AG10803 (cell line): ENCODE results near the gene SLC8A1.

Experiments
- DNase-seq: peaks from one replicate; pipeline ENCODE4 v3.0.0; 2010; ENCODE audit warnings: low read depth
- H3K4me3 ChIP-seq: 2 replicates; pipeline ENCODE4 v1.5.1; 2011; ENCODE audit warnings: mild to moderate bottlenecking, low read length, control low read depth
- TF ChIP-seq, protein P1 (sequence below): conservative IDR thresholded peaks from 2 replicates; pipeline ENCODE4 v1.5.1; 2011; ENCODE audit warnings: mild to moderate bottlenecking, low read length, control low read depth, inconsistent platforms

SLC8A1 gene

DNA sequence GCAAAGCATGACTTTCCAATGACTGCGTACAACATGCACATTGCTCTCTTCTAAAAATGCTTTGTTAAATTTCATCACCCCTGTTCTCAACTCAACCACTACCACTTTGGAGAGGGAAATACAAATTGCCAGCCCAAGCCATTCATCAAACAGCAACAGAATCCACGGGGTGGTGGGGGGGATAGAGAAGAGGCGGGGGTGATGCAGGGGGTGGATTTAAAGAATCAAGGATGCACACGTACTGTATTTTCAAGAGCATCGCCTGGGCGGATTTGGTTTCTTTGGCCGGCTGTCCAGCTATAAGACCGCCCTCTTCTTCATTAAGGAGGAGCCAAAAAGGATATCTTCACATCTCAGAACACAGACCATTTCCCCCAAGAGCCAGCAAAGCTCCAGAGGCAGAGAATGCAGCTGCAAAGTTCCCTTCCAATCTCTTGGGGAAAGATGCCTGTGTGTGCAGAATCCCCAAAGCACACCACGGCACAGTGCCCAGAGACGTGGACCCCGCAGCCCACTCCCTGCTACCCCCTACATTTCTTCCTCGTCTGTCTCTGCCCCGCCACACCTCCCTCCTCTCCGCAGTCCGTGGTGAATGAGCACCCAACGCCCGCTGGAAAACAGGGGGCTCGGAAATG is 977 bp downstream of the SLC8A1 start:
- peak; percentile 82 for DNase-seq
- TF ChIP-seq, protein P1, sequence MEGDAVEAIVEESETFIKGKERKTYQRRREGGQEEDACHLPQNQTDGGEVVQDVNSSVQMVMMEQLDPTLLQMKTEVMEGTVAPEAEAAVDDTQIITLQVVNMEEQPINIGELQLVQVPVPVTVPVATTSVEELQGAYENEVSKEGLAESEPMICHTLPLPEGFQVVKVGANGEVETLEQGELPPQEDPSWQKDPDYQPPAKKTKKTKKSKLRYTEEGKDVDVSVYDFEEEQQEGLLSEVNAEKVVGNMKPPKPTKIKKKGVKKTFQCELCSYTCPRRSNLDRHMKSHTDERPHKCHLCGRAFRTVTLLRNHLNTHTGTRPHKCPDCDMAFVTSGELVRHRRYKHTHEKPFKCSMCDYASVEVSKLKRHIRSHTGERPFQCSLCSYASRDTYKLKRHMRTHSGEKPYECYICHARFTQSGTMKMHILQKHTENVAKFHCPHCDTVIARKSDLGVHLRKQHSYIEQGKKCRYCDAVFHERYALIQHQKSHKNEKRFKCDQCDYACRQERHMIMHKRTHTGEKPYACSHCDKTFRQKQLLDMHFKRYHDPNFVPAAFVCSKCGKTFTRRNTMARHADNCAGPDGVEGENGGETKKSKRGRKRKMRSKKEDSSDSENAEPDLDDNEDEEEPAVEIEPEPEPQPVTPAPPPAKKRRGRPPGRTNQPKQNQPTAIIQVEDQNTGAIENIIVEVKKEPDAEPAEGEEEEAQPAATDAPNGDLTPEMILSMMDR: no peak; the same call in 1 of the 2 replicates
- H3K4me3 ChIP-seq: peak overlapping the region; percentile 86

DNA sequence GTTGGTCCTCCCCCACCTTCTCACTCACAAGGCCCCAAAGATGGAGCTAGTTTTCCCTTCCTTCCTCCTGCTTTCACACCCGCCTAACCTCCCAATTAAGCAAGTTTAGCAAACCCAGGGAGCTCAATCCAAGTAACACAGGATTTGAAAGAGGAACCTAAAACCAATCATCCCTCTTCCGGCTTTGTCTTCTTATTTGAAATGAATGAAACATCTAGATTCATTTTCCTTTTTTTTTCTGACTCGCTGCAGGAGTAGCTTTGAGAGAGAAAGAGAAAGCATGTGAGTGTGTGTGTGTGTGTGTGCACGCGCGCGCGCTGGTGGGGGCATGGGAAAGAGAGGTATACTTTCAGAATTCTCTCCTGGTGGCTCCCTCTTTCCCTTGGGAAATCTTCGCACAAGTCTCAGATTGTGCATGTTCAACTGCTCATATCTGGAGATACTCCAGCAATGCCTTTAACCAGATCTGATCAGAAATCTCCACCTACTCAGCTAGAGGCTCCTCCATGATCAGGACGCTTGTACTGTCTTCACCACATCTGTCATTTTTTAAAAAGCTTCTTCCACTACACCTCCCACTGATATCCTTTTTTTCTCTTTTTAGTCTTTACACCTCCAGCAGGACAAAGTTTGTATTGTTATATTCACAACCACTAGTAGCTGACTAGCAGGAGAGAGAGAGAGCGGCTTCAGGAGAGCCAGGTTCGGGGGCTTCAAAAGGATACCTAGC is 1.7 kb downstream of the SLC8A1 start:
- peak overlapping the region; percentile 86 for H3K4me3 ChIP-seq
- TF ChIP-seq, protein P1: peak; percentile 32
- DNase-seq: peak; percentile 61

DNA sequence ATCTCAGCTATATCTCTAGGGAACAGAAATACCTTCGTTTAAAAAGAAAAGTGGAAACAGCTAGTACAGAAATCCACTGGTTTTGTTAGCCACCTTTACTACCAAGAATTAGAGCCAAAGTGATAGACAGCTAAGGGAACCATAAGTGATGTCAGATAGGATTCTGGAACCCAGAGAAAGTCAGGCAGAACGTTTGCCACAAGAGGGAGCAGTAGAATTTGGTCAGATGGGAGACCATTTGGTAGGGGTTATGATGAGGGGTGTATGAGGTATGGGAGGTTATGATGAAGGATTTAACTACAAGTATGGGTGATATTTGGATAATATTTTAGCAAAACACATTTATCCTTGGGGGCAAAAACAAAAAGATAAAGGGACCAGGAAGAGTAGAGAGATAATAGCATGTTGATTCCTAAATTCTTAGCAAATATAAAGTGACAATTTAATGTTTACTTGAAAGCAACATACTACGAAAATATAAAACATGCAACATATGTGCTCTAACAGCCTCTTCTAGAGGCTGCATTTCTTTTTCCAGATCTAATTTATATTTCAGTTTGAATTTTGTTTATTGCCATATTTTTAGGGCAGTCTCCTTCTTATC is 3.3 kb downstream of the SLC8A1 start:
- TF ChIP-seq, protein P1: peak; percentile 74
- H3K4me3 ChIP-seq: no peak overlapping the region
- DNase-seq: peak; percentile 42

DNA sequence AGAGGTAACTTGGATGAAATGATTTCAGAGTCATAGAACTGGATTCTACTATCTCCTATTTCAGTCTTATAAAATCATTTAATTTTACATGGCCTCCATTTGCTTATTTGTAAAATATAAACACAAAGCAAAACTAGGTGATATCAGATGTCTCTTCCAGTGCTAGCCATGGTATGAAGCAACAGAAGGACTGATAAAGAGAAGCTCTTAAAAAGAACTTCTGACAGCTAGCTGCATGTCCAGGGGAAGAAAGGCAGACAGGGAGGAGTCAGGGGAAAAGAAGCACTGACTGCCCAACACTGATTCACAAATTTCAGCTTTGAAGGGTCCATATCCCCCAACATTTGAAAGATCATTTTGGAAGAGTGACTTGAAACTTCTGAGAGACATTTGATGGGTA is 6.4 kb downstream of the SLC8A1 start:
- no peak for DNase-seq
- no peak overlapping the region for H3K4me3 ChIP-seq
- TF ChIP-seq, protein P1: no peak

DNA sequence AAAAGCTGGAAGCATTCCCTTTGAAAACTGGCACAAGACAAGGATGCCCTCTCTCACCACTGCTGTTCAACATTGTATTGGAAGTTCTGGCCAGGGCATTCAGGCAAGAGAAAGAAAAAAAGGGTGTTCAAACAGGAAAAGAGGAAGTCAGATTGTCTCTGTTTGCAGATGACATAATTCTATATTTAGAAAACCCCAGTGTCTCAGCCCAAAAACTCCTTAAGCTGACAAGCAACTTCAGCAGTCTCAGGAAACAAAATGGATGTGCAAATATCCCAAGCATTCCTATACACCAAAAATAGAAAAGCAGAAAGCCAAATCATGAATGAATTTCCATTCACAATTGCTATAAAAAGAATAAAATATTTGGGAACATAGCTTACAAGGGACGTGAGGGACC is 11.1 kb downstream of the SLC8A1 start:
- TF ChIP-seq, protein P1: no peak
- no peak for DNase-seq
- H3K4me3 ChIP-seq: no peak overlapping the region

DNA sequence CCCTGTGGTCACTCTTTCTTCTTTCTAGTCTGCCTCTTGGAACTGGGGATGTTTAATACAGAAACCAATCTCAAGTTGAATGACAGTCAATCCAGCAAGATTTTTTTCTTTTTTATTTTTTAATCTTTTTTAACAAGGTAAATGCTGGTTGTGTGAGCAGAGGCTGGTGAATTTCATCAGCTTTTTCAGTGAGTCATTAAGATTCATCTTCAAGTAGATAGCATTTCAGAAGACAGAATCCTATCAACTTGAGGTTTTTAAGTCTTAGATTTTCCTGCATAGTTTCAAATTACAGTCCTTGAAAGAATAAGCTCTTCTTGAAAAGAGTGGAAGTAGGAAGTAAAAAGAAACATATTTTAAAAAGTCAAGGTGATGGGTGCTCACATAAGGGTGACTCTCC is 12.4 kb downstream of the SLC8A1 start:
- DNase-seq: peak; percentile 49
- TF ChIP-seq, protein P1: no peak
- H3K4me3 ChIP-seq: no peak overlapping the region
